ENCODE results near the gene ZBTB7C. TPM values are rescaled to one million over a fixed set of nuclear protein-coding genes. Genes with fewer than 3 reads are reported as not detected.

Gene ZBTB7C
- total and polyA plus RNA-seq, 2 donors (not counting 1 experiment from before 2014, with no cell fraction given), result not detected

DNA sequence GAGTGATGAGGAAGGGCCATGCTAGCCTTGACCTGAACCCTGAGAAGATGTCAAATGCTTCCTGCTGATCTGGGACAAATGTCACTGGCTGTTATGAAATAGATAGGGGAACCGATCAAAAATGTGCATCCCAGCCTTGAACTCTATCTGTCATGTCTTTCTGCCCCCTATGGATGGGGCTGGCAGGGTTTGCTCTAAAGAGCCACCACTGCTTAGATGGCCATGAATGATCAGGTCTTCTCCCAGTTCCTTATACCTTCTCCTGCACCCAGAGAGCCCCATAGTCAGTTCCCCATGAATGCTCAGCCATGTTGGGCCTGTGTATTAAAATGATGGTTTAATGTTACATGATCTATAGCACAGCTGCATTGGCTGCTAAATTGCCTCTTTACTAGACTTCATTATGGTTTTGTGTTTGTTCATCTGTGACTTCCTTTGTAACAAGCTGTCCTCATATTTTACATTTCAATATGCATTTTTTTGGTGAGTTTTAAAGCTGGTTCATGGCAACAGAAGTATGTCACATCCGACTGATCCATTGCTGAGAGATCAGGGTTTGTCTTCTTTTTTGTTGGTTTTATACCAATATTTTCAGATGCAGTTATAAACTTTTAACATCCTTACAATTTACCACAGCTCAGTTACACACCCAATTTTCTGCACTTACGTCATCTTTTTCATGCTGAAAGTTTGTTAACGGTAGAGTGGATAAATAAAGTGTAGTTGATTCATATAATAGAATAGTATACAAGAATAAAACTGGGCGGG lies 422.4 kb downstream of the ZBTB7C start:
- Mint-ChIP-seq H3K4me3 (peak overlapping the region; percentile 10), H3K9me3 (ENCODE audit: insufficient read depth) (no peaks in the 10 kb centered on the region), H3K4me1 (peaks cover 16% of the 10 kb centered on the region), H3K27ac (peak overlapping the region; percentile 1), H3K27me3 (peaks cover 49% of the 10 kb centered on the region)
- Histone ChIP-seq H3K4me1 (ENCODE audit: control insufficient read depth in 2 of 2, insufficient read depth in 2 of 2, low read length in 2 of 2) (peaks cover 6 to 20% of the 10 kb centered on the region in 2 donors), H3K9me3 (ENCODE audit: control extremely low read depth in 1 of 3, control insufficient read depth in 2 of 3, insufficient read depth in 1 of 3, low read length in 2 of 3) (no peaks in the 10 kb centered on the region), H3K79me2 (ENCODE audit: control insufficient read depth, insufficient read depth, low read length) (no peaks in the 10 kb centered on the region), H4K20me1 (ENCODE audit: control insufficient read depth, insufficient read depth, low read length, poor library complexity, severe bottlenecking) (no peaks in the 10 kb centered on the region), H3K9ac (ENCODE audit: low read length) (no peak overlapping the region), H3K27ac (ENCODE audit: low read length in 2 of 2) (no peak overlapping the region), H3K36me3 (replicated peaks in 1 of 2; ENCODE audit: control extremely low read depth in 1 of 2, control insufficient read depth in 1 of 2, extremely low read depth in 1 of 2, insufficient read depth in 2 of 2, low read length in 1 of 2) (no peaks in the 10 kb centered on the region), H3K27me3 (replicated peaks in 1 of 4; ENCODE audit: control extremely low read depth in 1 of 4, control insufficient read depth in 3 of 4, insufficient read depth in 4 of 4, low read length in 3 of 4) (peaks cover 0 to 33% (median 11%) of the 10 kb centered on the region in 4 experiments), H2AFZ (ENCODE audit: insufficient read depth, low read depth, low read length, poor library complexity, severe bottlenecking) (no peak overlapping the region), H3K4me3 (ENCODE audit: control extremely low read depth in 1 of 5, extremely low read depth in 1 of 5, insufficient read depth in 1 of 5, low read depth in 2 of 5, low read length in 4 of 5) (no peak overlapping the region), H3K4me2 (replicated peaks; ENCODE audit: low read depth, low read length, poor library complexity, severe bottlenecking) (peak overlapping the region; percentile 29)
- ChIA-PET CTCF (interaction anchor here (1.1 to 2.3 kb wide), 2 partner anchors 10 to 40 kb away, joined by 4 to 8 read pairs; no protein-coding TSS in a partner anchor), POLR2A (no interaction called here)
- no CpG with 5 or more reads among the region's 5 CpGs for WGBS (ENCODE audit: insufficient coverage)
- DNase-seq (peak; percentile 16), ATAC-seq (ENCODE audit: low read depth) (peak; percentile 39)
- TF ChIP-seq, protein P1, sequence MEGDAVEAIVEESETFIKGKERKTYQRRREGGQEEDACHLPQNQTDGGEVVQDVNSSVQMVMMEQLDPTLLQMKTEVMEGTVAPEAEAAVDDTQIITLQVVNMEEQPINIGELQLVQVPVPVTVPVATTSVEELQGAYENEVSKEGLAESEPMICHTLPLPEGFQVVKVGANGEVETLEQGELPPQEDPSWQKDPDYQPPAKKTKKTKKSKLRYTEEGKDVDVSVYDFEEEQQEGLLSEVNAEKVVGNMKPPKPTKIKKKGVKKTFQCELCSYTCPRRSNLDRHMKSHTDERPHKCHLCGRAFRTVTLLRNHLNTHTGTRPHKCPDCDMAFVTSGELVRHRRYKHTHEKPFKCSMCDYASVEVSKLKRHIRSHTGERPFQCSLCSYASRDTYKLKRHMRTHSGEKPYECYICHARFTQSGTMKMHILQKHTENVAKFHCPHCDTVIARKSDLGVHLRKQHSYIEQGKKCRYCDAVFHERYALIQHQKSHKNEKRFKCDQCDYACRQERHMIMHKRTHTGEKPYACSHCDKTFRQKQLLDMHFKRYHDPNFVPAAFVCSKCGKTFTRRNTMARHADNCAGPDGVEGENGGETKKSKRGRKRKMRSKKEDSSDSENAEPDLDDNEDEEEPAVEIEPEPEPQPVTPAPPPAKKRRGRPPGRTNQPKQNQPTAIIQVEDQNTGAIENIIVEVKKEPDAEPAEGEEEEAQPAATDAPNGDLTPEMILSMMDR (IDR thresholded peaks at IDR 0.05), result no peak
- TF ChIP-seq EZH2 (IDR thresholded peaks at IDR 0.05; ENCODE audit: borderline replicate concordance, insufficient read depth, low read depth, low read length, poor library complexity, severe bottlenecking), result no peak
- intact Hi-C loops (cut with micrococcal nuclease), result no loop called here

GRCh38 chr18:47985866-47986265 lies 423.3 kb downstream of the ZBTB7C start:
- H3K4me3 ChIP-seq (ENCODE audit: control extremely low read depth in 1 of 5, extremely low read depth in 1 of 5, insufficient read depth in 1 of 5, low read depth in 2 of 5, low read length in 4 of 5), result no peak overlapping the region
- 78% methylated on average over 5 of the region's 7 CpGs for WGBS (ENCODE audit: insufficient coverage)
- H3K9me3 ChIP-seq (ENCODE audit: control extremely low read depth in 1 of 3, control insufficient read depth in 2 of 3, insufficient read depth in 1 of 3, low read length in 2 of 3), result no peaks in the 10 kb centered on the region
- no peak overlapping the region for H3K4me3 Mint-ChIP-seq
- no peaks in the 10 kb centered on the region for H3K36me3 ChIP-seq (replicated peaks in 1 of 2; ENCODE audit: control extremely low read depth in 1 of 2, control insufficient read depth in 1 of 2, extremely low read depth in 1 of 2, insufficient read depth in 2 of 2, low read length in 1 of 2)
- peaks cover 0 to 24% (median 7%) of the 10 kb centered on the region in 4 experiments for H3K27me3 ChIP-seq (replicated peaks in 1 of 4; ENCODE audit: control extremely low read depth in 1 of 4, control insufficient read depth in 3 of 4, insufficient read depth in 4 of 4, low read length in 3 of 4)
- CTCF ChIA-PET, result interaction anchor here (2.3 kb wide), 1 partner anchor 11 kb away, joined by 8 read pairs; no protein-coding TSS in a partner anchor
- peaks cover 16% of the 10 kb centered on the region for H3K4me1 Mint-ChIP-seq
- ATAC-seq (ENCODE audit: low read depth), result no peak
- POLR2A ChIA-PET, result no interaction called here
- DNase-seq, result no peak
- intact Hi-C loops (cut with micrococcal nuclease), result no loop called here
- H3K79me2 ChIP-seq (ENCODE audit: control insufficient read depth, insufficient read depth, low read length), result no peaks in the 10 kb centered on the region
- no peaks in the 10 kb centered on the region for H3K9me3 Mint-ChIP-seq (ENCODE audit: insufficient read depth)
- no peak for TF ChIP-seq EZH2 (IDR thresholded peaks at IDR 0.05; ENCODE audit: borderline replicate concordance, insufficient read depth, low read depth, low read length, poor library complexity, severe bottlenecking)
- TF ChIP-seq, protein P1 (IDR thresholded peaks at IDR 0.05), result no peak
- H3K27ac Mint-ChIP-seq, result no peak overlapping the region
- H3K9ac ChIP-seq (ENCODE audit: low read length), result no peak overlapping the region
- H3K4me1 ChIP-seq (ENCODE audit: control insufficient read depth in 2 of 2, insufficient read depth in 2 of 2, low read length in 2 of 2), result peaks cover 6 to 20% of the 10 kb centered on the region in 2 donors
- peaks cover 41% of the 10 kb centered on the region for H3K27me3 Mint-ChIP-seq
- no peak overlapping the region for H2AFZ ChIP-seq (ENCODE audit: insufficient read depth, low read depth, low read length, poor library complexity, severe bottlenecking)
- no peak overlapping the region for H3K4me2 ChIP-seq (replicated peaks; ENCODE audit: low read depth, low read length, poor library complexity, severe bottlenecking)
- H4K20me1 ChIP-seq (ENCODE audit: control insufficient read depth, insufficient read depth, low read length, poor library complexity, severe bottlenecking), result no peaks in the 10 kb centered on the region
- H3K27ac ChIP-seq (ENCODE audit: low read length in 2 of 2), result no peak overlapping the region

All from B cell (primary cell).